HepG2 (cell line): ENCODE results near the gene NINJ2.

Source experiments
- EP300 ChIP-seq, 3 experiments: sonication (generic) in 1 of 3; formaldehyde crosslinking in 1 of 3; IDR thresholded peaks; 2 replicates each; pipeline versions ENCODE4 v1.5.1 to v1.6.1; 2011 to 2020; ENCODE audit warnings: low read depth in 2 of 3, low read length in 2 of 3, borderline replicate concordance in 1 of 3, improper control_type of control experiment in 1 of 3, mild to moderate bottlenecking in 1 of 3, missing genetic modification reagents in 1 of 3, moderate library complexity in 1 of 3
- GPN1 ChIP-seq: sonication (generic); formaldehyde crosslinking; IDR thresholded peaks from 2 replicates; pipeline ENCODE4 v1.5.1; 2020; ENCODE audit warnings: missing genetic modification reagents, borderline replicate concordance
- RNF2 ChIP-seq: fragments of 450-650 bp; conservative IDR thresholded peaks from 2 replicates; pipeline ENCODE4 v1.6.1; 2016; ENCODE audit warnings: low read depth
- SP1 ChIP-seq, 2 experiments: fragments of 450-650 bp in 1 of 2; sonication (generic) in 1 of 2; formaldehyde crosslinking in 1 of 2; IDR thresholded peaks; 2 replicates each; pipeline versions ENCODE4 v1.4.0 to v1.6.1; 2016 to 2020; ENCODE audit warnings: missing genetic modification reagents in 1 of 2
- TF ChIP-seq, protein P1 (sequence below): sonication (generic); formaldehyde crosslinking; IDR thresholded peaks from 2 replicates; pipeline ENCODE4 v1.5.0; 2020; ENCODE audit warnings: mild to moderate bottlenecking, missing genetic modification reagents, moderate library complexity
- TF ChIP-seq, protein P2 (sequence below): sonication (generic); formaldehyde crosslinking; IDR thresholded peaks from 2 replicates; pipeline ENCODE4 v1.4.0; 2020; ENCODE audit warnings: missing genetic modification reagents, borderline replicate concordance
- TF ChIP-seq, protein P3 (sequence below): fragments of 450-650 bp; IDR thresholded peaks from 2 replicates; pipeline ENCODE4 v1.6.1; 2017; ENCODE audit warnings: mild to moderate bottlenecking

DNA sequence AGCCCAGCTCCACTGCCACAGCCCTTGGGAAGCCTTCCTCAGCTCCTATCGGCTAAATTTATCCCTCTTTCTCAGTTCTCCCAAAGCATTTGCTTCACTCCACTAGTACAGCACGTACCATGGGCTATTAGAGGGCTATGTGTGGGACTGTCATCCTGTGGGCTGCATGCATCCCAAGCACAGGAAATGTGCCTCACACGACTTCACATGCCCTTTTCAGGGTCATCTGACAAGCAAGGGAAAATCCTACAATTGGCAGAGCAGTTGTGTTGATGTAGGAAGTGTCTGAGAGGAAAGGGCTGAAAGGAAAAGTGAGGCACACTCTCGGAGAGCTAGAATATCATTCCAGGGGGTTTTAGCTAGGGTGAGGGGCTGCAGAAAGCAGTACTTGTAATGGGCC is 47.6 kb downstream of the NINJ2 start:
- no peak for TF ChIP-seq EP300 (IDR thresholded peaks at IDR 0.05; ENCODE audit: low read depth in 2 of 2, low read length in 2 of 2)
- no peak for TF ChIP-seq EP300 (CRISPR knock-in tag; IDR thresholded peaks at IDR 0.05; ENCODE audit: borderline replicate concordance)
- TF ChIP-seq, protein P1, sequence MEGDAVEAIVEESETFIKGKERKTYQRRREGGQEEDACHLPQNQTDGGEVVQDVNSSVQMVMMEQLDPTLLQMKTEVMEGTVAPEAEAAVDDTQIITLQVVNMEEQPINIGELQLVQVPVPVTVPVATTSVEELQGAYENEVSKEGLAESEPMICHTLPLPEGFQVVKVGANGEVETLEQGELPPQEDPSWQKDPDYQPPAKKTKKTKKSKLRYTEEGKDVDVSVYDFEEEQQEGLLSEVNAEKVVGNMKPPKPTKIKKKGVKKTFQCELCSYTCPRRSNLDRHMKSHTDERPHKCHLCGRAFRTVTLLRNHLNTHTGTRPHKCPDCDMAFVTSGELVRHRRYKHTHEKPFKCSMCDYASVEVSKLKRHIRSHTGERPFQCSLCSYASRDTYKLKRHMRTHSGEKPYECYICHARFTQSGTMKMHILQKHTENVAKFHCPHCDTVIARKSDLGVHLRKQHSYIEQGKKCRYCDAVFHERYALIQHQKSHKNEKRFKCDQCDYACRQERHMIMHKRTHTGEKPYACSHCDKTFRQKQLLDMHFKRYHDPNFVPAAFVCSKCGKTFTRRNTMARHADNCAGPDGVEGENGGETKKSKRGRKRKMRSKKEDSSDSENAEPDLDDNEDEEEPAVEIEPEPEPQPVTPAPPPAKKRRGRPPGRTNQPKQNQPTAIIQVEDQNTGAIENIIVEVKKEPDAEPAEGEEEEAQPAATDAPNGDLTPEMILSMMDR (CRISPR knock-in tag): no peak
- TF ChIP-seq, protein P2, sequence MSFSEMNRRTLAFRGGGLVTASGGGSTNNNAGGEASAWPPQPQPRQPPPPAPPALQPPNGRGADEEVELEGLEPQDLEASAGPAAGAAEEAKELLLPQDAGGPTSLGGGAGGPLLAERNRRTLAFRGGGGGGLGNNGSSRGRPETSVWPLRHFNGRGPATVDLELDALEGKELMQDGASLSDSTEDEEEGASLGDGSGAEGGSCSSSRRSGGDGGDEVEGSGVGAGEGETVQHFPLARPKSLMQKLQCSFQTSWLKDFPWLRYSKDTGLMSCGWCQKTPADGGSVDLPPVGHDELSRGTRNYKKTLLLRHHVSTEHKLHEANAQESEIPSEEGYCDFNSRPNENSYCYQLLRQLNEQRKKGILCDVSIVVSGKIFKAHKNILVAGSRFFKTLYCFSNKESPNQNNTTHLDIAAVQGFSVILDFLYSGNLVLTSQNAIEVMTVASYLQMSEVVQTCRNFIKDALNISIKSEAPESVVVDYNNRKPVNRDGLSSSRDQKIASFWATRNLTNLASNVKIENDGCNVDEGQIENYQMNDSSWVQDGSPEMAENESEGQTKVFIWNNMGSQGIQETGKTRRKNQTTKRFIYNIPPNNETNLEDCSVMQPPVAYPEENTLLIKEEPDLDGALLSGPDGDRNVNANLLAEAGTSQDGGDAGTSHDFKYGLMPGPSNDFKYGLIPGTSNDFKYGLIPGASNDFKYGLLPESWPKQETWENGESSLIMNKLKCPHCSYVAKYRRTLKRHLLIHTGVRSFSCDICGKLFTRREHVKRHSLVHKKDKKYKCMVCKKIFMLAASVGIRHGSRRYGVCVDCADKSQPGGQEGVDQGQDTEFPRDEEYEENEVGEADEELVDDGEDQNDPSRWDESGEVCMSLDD (CRISPR knock-in tag): no peak
- TF ChIP-seq SP1 (IDR thresholded peaks at IDR 0.05): no peak
- no peak for TF ChIP-seq SP1 (CRISPR knock-in tag; IDR thresholded peaks at IDR 0.05)
- TF ChIP-seq RNF2: no peak
- no peak for TF ChIP-seq GPN1 (CRISPR knock-in tag)
- TF ChIP-seq, protein P3, sequence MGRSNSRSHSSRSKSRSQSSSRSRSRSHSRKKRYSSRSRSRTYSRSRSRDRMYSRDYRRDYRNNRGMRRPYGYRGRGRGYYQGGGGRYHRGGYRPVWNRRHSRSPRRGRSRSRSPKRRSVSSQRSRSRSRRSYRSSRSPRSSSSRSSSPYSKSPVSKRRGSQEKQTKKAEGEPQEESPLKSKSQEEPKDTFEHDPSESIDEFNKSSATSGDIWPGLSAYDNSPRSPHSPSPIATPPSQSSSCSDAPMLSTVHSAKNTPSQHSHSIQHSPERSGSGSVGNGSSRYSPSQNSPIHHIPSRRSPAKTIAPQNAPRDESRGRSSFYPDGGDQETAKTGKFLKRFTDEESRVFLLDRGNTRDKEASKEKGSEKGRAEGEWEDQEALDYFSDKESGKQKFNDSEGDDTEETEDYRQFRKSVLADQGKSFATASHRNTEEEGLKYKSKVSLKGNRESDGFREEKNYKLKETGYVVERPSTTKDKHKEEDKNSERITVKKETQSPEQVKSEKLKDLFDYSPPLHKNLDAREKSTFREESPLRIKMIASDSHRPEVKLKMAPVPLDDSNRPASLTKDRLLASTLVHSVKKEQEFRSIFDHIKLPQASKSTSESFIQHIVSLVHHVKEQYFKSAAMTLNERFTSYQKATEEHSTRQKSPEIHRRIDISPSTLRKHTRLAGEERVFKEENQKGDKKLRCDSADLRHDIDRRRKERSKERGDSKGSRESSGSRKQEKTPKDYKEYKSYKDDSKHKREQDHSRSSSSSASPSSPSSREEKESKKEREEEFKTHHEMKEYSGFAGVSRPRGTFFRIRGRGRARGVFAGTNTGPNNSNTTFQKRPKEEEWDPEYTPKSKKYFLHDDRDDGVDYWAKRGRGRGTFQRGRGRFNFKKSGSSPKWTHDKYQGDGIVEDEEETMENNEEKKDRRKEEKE: no peak
